Subcutaneous adipose tissue (tissue), 4 donors: Measurements from ENCODE around the gene HSPA1L. TPM values are rescaled to one million over a fixed set of nuclear protein-coding genes. Genes with fewer than 3 reads are reported as not detected.

ENCODE experiments used
- total RNA-seq, 4 donors: library from RNA; depleted of rRNA; stranded (reverse); fragments of >200 nt; gene quantifications; one replicate each; pipeline ENCODE4 v1.1.0, GENCODE V29; 2016
- TF ChIP-seq, protein P1 (sequence below): fragments of 450-650 bp; IDR thresholded peaks from one replicate; pipeline ENCODE4 v1.5.1; 2016; ENCODE audit warnings: low read depth, mild to moderate bottlenecking, control low read depth, antibody characterized with exemption, moderate library complexity

Gene HSPA1L
- total RNA-seq, 4 donors from 2014 or later = 0.65 to 2.9 (median 1.2) TPM

DNA sequence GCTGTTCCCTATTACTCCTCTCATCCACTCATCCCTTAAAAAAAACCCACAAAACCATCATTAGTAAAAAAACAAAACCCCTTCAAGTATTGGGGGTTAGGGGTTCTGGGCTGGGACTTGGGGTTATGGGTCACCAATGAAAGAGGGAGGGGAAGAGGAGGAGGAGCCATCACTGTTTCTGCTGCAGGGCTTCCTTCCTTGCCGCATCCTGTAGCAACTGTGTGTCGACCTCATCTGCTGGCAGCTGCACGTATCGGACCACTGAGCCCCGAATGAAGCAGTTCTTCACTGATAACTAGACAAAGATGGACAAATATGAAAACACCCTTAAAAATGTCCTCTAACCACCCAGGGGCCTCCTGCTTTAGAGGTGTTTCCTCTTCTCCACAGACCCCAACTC is 17.5 kb downstream of the HSPA1L start:
- TF ChIP-seq, protein P1, sequence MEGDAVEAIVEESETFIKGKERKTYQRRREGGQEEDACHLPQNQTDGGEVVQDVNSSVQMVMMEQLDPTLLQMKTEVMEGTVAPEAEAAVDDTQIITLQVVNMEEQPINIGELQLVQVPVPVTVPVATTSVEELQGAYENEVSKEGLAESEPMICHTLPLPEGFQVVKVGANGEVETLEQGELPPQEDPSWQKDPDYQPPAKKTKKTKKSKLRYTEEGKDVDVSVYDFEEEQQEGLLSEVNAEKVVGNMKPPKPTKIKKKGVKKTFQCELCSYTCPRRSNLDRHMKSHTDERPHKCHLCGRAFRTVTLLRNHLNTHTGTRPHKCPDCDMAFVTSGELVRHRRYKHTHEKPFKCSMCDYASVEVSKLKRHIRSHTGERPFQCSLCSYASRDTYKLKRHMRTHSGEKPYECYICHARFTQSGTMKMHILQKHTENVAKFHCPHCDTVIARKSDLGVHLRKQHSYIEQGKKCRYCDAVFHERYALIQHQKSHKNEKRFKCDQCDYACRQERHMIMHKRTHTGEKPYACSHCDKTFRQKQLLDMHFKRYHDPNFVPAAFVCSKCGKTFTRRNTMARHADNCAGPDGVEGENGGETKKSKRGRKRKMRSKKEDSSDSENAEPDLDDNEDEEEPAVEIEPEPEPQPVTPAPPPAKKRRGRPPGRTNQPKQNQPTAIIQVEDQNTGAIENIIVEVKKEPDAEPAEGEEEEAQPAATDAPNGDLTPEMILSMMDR = no peak

DNA sequence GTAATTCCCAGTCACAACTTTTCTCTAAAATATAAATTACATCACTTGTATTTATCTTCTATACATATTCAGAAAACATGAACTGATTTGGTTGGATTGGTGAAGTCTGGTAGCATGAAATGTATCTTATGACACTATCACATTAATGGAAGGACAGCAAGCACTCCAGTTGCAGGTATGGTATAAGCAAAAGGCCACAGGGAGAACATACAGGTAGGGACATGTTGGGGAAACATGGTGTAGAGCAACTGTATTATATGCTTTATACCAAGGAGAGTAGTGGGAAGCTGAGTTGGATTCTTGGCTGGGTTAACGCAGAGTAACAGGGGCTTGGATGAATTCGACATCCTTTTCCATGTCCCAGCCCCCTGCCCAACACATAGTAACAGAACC is 18.1 kb downstream of the HSPA1L start:
- TF ChIP-seq, protein P1 = no peak

DNA sequence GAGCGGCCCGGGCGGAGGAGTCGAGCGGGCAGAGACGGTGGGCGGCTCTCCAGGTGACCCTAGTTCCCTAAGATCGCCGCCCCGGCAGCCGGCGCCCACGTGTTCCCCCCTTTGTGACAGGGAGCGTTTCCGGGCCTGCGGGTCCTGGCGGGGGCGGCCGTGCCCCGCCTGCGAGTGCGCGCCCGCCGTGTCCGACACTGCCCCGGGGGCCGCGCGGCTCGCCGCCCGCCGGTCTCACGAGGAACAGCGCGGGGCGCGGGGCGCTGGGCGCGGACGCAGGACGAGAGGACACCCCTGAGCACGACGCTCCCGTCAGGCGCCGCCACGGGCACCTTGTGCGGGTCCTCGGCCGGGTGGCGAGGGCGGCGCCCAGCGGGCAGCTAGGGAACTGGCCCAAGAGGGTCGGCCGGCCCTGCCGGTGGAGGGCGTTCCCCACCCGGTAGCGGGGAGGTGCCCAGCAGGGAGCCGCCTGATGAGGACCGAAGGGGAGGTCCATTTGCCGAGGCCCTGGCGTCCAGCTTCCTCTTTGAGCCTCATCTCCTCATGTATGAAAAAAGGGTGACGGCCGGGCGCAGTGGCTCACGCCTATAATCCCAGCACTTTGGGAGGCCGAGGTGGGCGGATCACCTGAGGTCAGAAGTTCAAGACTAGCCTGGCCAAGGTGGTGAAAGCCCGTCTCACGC is 19.3 kb downstream of the HSPA1L start, which contains the start of gene VARS1:
Gene VARS1 (minus strand): TSS at position 137 of the 683 bp plus-strand sequence. CDS start 535 bp downstream, outside the sequence.
- TF ChIP-seq, protein P1 = no peak

DNA sequence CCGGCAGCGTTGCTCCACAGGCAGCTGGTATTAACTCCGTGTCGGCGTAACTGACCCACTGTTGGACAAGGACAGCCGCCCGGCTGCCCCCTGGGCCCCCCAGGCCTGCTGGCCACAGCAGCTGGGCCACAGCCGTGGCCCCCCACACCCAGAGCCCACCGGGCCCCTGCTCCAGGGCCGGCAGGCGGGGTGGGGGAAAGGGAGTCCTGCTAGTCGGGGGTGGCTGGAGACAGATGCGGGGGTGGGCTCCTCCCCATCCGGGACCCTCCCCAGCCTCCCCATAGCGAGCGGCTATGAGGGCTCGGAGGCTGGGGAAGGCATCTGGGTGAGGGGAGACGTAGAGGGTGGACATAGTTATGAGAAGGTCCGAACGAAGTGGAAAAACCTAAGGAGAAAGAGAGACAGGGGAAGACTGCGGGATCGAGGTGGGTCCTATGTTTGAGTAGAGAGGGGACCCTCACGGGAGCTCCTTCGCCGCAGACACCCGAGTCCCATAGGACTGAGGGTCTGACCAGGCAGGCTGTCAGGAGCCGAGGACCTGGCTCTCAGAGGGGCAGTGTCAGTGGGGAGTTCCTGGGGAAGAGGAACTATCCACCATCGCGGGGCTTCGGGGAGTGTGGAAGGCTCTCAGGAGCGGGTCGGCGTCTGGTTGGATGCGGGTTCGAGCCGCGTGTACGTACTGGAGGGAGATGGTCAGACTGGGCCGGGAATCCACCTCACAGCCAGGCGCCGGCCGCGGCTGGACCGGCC is 20.0 kb downstream of the HSPA1L start:
- TF ChIP-seq, protein P1 = no peak

DNA sequence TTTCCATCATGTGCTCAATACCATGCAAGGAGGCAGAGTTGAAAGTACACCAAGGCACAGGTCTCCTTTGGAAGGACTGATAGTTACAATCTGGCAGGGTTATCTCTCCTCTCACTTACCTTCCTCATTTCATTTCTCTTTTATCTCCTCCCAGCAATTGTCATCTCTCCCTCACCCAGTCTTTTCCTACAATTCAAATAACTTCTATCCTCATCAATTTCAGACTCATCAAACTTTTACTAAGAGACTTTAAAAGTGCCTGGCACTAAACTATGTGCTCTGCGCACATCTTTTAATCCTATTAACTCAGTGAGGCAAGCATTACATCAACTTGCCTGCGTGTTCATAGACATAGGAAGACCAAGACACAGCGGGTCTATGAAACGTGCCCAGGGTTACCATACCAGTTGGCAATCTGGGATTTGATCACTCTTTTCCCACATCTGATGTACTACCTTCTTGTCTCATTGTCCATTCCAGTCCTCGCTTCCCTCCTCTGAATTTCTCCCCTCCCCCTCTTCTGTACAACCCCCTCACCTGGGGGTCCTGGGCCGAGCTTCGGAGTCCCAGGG is 20.7 kb downstream of the HSPA1L start:
- TF ChIP-seq, protein P1 = no peak

DNA sequence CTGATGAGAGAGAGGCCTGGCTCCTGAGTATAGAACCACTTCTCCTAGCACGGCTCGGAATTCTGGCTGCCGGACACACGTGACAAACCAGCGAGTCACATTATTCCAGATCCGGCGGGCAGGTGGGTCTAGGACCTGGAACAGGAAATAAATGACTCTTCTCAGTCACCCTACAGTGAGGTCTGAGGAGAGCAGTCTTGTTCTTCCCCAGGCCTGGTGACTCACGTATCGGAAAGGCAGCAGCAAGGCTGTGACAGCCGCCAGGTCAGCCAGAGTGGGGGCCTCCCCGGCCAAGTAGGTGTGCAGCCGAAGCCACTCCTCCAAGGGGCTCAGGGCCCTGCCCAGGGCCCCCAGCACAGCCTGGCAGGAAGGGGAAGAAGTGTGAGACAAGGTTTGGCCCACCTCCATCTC is 22.3 kb downstream of the HSPA1L start:
- TF ChIP-seq, protein P1 = no peak

DNA sequence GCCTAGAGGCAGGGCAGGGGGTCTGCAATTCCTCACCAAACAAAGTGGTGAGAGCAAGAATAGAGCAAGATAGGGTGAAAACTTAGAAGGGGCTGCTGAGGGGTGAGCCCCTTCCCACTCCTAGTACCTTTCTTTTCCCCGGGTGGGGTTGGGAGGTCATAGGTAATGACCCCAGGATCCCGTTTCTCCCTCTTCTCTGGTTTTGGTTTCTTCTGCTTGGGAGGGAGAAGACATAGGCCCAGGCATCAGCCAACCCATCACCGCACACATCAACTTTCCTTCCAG is 23.1 kb downstream of the HSPA1L start:
- TF ChIP-seq, protein P1 = no peak
